Right lobe of liver (tissue), 6 donors: ENCODE measurements around the gene TPSD1. TPM values are rescaled to one million over a fixed set of nuclear protein-coding genes. Genes with fewer than 3 reads are reported as not detected.

Experiments
- ATAC-seq, 4 donors: fragments of 200-7000 bp; cut with Tn5 transposase; one replicate each; pipeline ENCODE4 v1.9.1; 2020; ENCODE audit warnings: mild to moderate bottlenecking in 4 of 4, moderate library complexity in 4 of 4
- DNase-seq, 3 donors: peaks; one replicate each; pipeline ENCODE4 v3.0.0-alpha.2; 2020
- H3K27ac ChIP-seq, 3 donors: fragments of 200-600 bp; one replicate each; pipeline ENCODE4 v1.8.0; 2022
- H3K27me3 ChIP-seq, 2 donors: fragments of 200-600 bp; one replicate each; pipeline ENCODE4 v1.8.0; 2022
- H3K36me3 ChIP-seq, 4 donors: fragments of 200-600 bp; sonication (generic) in 1 of 4; one replicate each; pipeline versions ENCODE4 v1.5.1 to v1.8.0; 2017 to 2022; ENCODE audit warnings: control low read depth in 1 of 4
- H3K4me1 ChIP-seq, 4 donors: fragments of 200-600 bp; sonication (generic) in 1 of 4; one replicate each; pipeline versions ENCODE4 v1.5.1 to v1.8.0; 2017 to 2022; ENCODE audit warnings: control low read depth in 1 of 4
- H3K4me3 ChIP-seq, 3 donors: fragments of 200-600 bp; one replicate each; pipeline ENCODE4 v1.8.0; 2022
- H3K9me3 ChIP-seq, 4 donors: fragments of 200-600 bp; sonication (generic) in 1 of 4; one replicate each; pipeline versions ENCODE4 v1.5.1 to v1.8.0; 2017 to 2022; ENCODE audit warnings: control low read depth in 1 of 4
- CTCF ChIP-seq, 4 donors: fragments of 200-600 bp in 3 of 4; fragments of 450-650 bp in 1 of 4; IDR thresholded peaks; one replicate each; pipeline versions ENCODE4 v1.5.1 to v1.8.0; 2016 to 2022; ENCODE audit warnings: antibody characterized with exemption in 4 of 4, mild to moderate bottlenecking in 2 of 4
- POLR2A ChIP-seq: fragments of 450-650 bp; IDR thresholded peaks from one replicate; pipeline ENCODE4 v1.6.1; 2017; ENCODE audit warnings: antibody characterized with exemption, mild to moderate bottlenecking
- WGBS: methylation state at CpG from one replicate; pipeline ENCODE4 v1.1.6; 2018; ENCODE audit warnings: low coverage, low lambda C conversion rate; ENCODE audit not compliant: insufficient coverage; ENCODE audit errors: missing lambda C conversion rate; 5-methylcytosine and 5-hydroxymethylcytosine counted together
- intact Hi-C, 2 donors: fragments of 100-400 bp; cut with DNase I; formaldehyde crosslinking; loops; one replicate each; pipeline versions ENCODE4 v1.11.2 to v1.14.1; 2022
- total RNA-seq, 6 experiments: library from RNA; depleted of rRNA in 2 of 6; stranded (reverse); fragments of >200 nt in 2 of 6; fragmentation: NEBNext Ultra II Directional in 3 of 6; extraction: Animal tissue kit (Norgen Biotek cat#: 25700) in 3 of 6; gene quantifications; one replicate each; pipeline versions ENCODE4 v1.1.0 to v1.2.4, GENCODE V29; 2016 to 2023
- donor health status: DM: no; HTN: yes; CAD: no.
- donor health status: DM: no; HTN: no; CAD: no.
- donor health status: DM: no; HTN: no; CAD: no.
- donor health status: DM: no; HTN: yes; CAD: no.
- donor health status: DM: no; HTN: yes; CAD: no.

Gene TPSD1
- total RNA-seq, 6 experiments from 2014 or later: not detected

- peak; percentile 9 to 50 (median 22) for ATAC-seq
- DNase-seq: no peak
- H3K4me1 ChIP-seq: peaks cover 0 to 32% (median 14%) of the 10 kb centered on the region in 4 donors
- peak overlapping the region; percentile 51 to 88 (median 63) for H3K27ac ChIP-seq
- H3K9me3 ChIP-seq: no peaks in the 10 kb centered on the region
- peak overlapping the region; percentile 16 to 57 (median 46) for H3K4me3 ChIP-seq
- H3K27me3 ChIP-seq: no peaks in the 10 kb centered on the region
- no peak for TF ChIP-seq POLR2A
- TF ChIP-seq CTCF (IDR thresholded peaks at IDR 0.05): no peak
- WGBS: 32% methylated on average over 12 of the region's 12 CpGs
- H3K36me3 ChIP-seq: no peaks in the 10 kb centered on the region
- intact Hi-C loops: no loop called here
Observed at GRCh38 chr16:1299868-1300203, 44.0 kb downstream of the TPSD1 start.

GRCh38 chr16:1300664-1301476 lies 45.0 kb downstream of the TPSD1 start:
- Histone ChIP-seq H3K27ac (peak overlapping the region in 2 of 3 donors; percentile 63 to 88), H3K4me1 (peaks cover 0 to 32% (median 14%) of the 10 kb centered on the region in 4 donors), H3K36me3 (no peaks in the 10 kb centered on the region), H3K9me3 (no peaks in the 10 kb centered on the region), H3K4me3 (peak overlapping the region in 2 of 3 donors; percentile 36 to 46), H3K27me3 (no peaks in the 10 kb centered on the region)
- intact Hi-C loops: no loop called here
- WGBS: 15% methylated on average over 4 of the region's 42 CpGs
- peak; percentile 80 to 83 (median 81) for DNase-seq
- peak; percentile 60 to 78 (median 74) for ATAC-seq
- TF ChIP-seq POLR2A (no peak), CTCF (IDR thresholded peaks at IDR 0.05) (peak; percentile 82 to 98 (median 90))

- TF ChIP-seq POLR2A: no peak
- no peak for TF ChIP-seq CTCF (IDR thresholded peaks at IDR 0.05)
- Histone ChIP-seq H3K9me3 (no peaks in the 10 kb centered on the region), H3K4me3 (no peak overlapping the region), H3K36me3 (no peaks in the 10 kb centered on the region), H3K27ac (no peak overlapping the region), H3K4me1 (peaks cover 0 to 32% (median 13%) of the 10 kb centered on the region in 4 donors), H3K27me3 (no peaks in the 10 kb centered on the region)
- intact Hi-C loops: no loop called here
- DNase-seq (no peak), ATAC-seq (no peak)
- WGBS: 60% methylated on average over 3 of the region's 12 CpGs
Observed at GRCh38 chr16:1301562-1301961, 45.7 kb downstream of the TPSD1 start.

- Histone ChIP-seq H3K4me1 (peaks cover 0 to 11% (median 4%) of the 10 kb centered on the region in 4 donors), H3K27ac (no peak overlapping the region), H3K4me3 (no peak overlapping the region), H3K9me3 (no peaks in the 10 kb centered on the region), H3K27me3 (no peaks in the 10 kb centered on the region), H3K36me3 (no peaks in the 10 kb centered on the region)
- DNase-seq (no peak), ATAC-seq (no peak)
- WGBS: 33% methylated on average over 1 of the region's 12 CpGs
- TF ChIP-seq CTCF (IDR thresholded peaks at IDR 0.05) (no peak), POLR2A (no peak)
- intact Hi-C loops: no loop called here
Observed at GRCh38 chr16:1305823-1306222, 50.0 kb downstream of the TPSD1 start.
